HEK293 (cell line): ENCODE data around the gene OAS2.

Experiments used
- CTCF ChIA-PET: fragments of 350-600 bp; formaldehyde crosslinking; extraction: SDS; loops from one replicate; lab custom pipeline; 2021; ENCODE audit warnings: antibody characterized with exemption; lab: Yijun Ruan, JAX
- POLR2A ChIA-PET: fragments of 300-600 bp; formaldehyde crosslinking; extraction: SDS; loops from one replicate; lab custom pipeline; 2020; ENCODE audit warnings: antibody characterized with exemption, inconsistent platforms; lab: Yijun Ruan, JAX
- H3K27ac ChIP-seq: fragments of 200-500 bp; sonication (Bioruptor generic); 2 replicates; pipeline ENCODE4 v1.5.1; 2014; ENCODE audit warnings: low read depth, low read length, control low read depth, inconsistent platforms; ENCODE audit errors: extremely low read depth
- H3K36me3 ChIP-seq, 2 experiments: fragments of 200-500 bp in 1 of 2; sonication (Bioruptor generic) in 1 of 2; 1 replicate in 1 of 2; 2 replicates in 1 of 2; pipeline ENCODE4 v1.5.1; 2014 to 2017; ENCODE audit warnings: inconsistent platforms in 2 of 2, low read length in 2 of 2; ENCODE audit not compliant: control insufficient read depth in 2 of 2, insufficient read depth in 1 of 2
- H3K4me1 ChIP-seq: fragments of 200-500 bp; sonication (Bioruptor generic); 2 replicates; pipeline ENCODE4 v1.5.1; 2014; ENCODE audit warnings: mild to moderate bottlenecking, low read length, inconsistent platforms; ENCODE audit not compliant: control insufficient read depth, insufficient read depth
- H3K4me3 ChIP-seq: 2 replicates; pipeline ENCODE4 v1.5.1; 2011; ENCODE audit warnings: low read depth, mild to moderate bottlenecking, control low read depth, low read length, moderate library complexity
- H3K9me3 ChIP-seq: fragments of 200-500 bp; sonication (Bioruptor generic); 2 replicates; pipeline ENCODE4 v1.5.1; 2014; ENCODE audit warnings: low read depth, low read length, inconsistent platforms; ENCODE audit not compliant: control insufficient read depth, insufficient read depth
- HOXA7 ChIP-seq: sonication (generic); formaldehyde crosslinking; IDR thresholded peaks from 2 replicates; pipeline ENCODE4 v1.8.1; 2022; ENCODE audit warnings: missing genetic modification reagents, borderline replicate concordance
- KLF10 ChIP-seq: fragments of 450-650 bp; IDR thresholded peaks from 2 replicates; pipeline ENCODE4 v1.5.1; 2018; ENCODE audit warnings: missing biosample characterization, mild to moderate bottlenecking, missing genetic modification characterization
- SCRT1 ChIP-seq: fragments of 450-650 bp; formaldehyde crosslinking; IDR thresholded peaks from 2 replicates; pipeline ENCODE4 v1.5.1; 2016; ENCODE audit warnings: missing biosample characterization, missing genetic modification characterization, borderline replicate concordance
- ZEB2 ChIP-seq: fragments of 450-650 bp; formaldehyde crosslinking; IDR thresholded peaks from 2 replicates; pipeline ENCODE4 v1.5.1; 2016; ENCODE audit warnings: missing biosample characterization, missing genetic modification characterization
- ZFP69B ChIP-seq: fragments of 450-650 bp; formaldehyde crosslinking; IDR thresholded peaks from 2 replicates; pipeline ENCODE4 v1.5.1; 2016; ENCODE audit warnings: missing biosample characterization, missing genetic modification characterization
- ZNF10 ChIP-seq: fragments of 450-650 bp; formaldehyde crosslinking; IDR thresholded peaks from 2 replicates; pipeline ENCODE4 v1.5.1; 2017; ENCODE audit warnings: missing biosample characterization, missing genetic modification characterization
- ZNF132 ChIP-seq: fragments of 450-650 bp; formaldehyde crosslinking; IDR thresholded peaks from 2 replicates; pipeline ENCODE4 v1.5.1; 2017; ENCODE audit warnings: missing biosample characterization, missing genetic modification characterization, borderline replicate concordance
- ZNF184 ChIP-seq: fragments of 450-650 bp; IDR thresholded peaks from 2 replicates; pipeline ENCODE4 v1.5.1; 2018; ENCODE audit warnings: missing biosample characterization, mild to moderate bottlenecking, missing genetic modification characterization
- ZNF19 ChIP-seq: fragments of 450-650 bp; formaldehyde crosslinking; IDR thresholded peaks from 2 replicates; pipeline ENCODE4; 2016; ENCODE audit warnings: missing biosample characterization, missing genetic modification characterization, low read depth
- ZNF248 ChIP-seq: fragments of 450-650 bp; formaldehyde crosslinking; IDR thresholded peaks from 2 replicates; pipeline ENCODE4 v1.5.1; 2017; ENCODE audit warnings: missing biosample characterization, missing genetic modification characterization
- ZNF292 ChIP-seq: fragments of 450-650 bp; formaldehyde crosslinking; IDR thresholded peaks from 2 replicates; pipeline ENCODE4 v1.5.1; 2016; ENCODE audit warnings: low read depth, missing biosample characterization, missing genetic modification characterization, borderline replicate concordance
- ZNF335 ChIP-seq: fragments of 450-650 bp; formaldehyde crosslinking; conservative IDR thresholded peaks from 2 replicates; pipeline ENCODE4 v1.5.1; 2016; ENCODE audit warnings: missing biosample characterization, missing genetic modification characterization
- ZNF518A ChIP-seq: fragments of 450-650 bp; formaldehyde crosslinking; conservative IDR thresholded peaks from 2 replicates; pipeline ENCODE4 v1.5.1; 2016; ENCODE audit warnings: low read depth, missing biosample characterization, missing genetic modification characterization
- ZNF555 ChIP-seq: fragments of 450-650 bp; formaldehyde crosslinking; conservative IDR thresholded peaks from 2 replicates; pipeline ENCODE4 v1.5.1; 2017; ENCODE audit warnings: missing biosample characterization, mild to moderate bottlenecking, missing genetic modification characterization, inconsistent platforms
- ZNF626 ChIP-seq: fragments of 450-650 bp; sonication (Bioruptor Pico); formaldehyde crosslinking; IDR thresholded peaks from 2 replicates; pipeline ENCODE4 v1.5.1; 2018; ENCODE audit warnings: missing biosample characterization, missing genetic modification characterization, inconsistent platforms
- ZNF701 ChIP-seq: fragments of 450-650 bp; formaldehyde crosslinking; IDR thresholded peaks from 2 replicates; pipeline ENCODE4 v1.5.1; 2016; ENCODE audit warnings: missing biosample characterization, missing genetic modification characterization
- TF ChIP-seq, protein P1 (sequence below): fragments of 450-650 bp; formaldehyde crosslinking; optimal IDR thresholded peaks from 2 replicates; pipeline ENCODE3; 2016; ENCODE audit warnings: missing biosample characterization, mild to moderate bottlenecking, missing genetic modification characterization
- TF ChIP-seq, protein P2 (sequence below): fragments of 450-650 bp; formaldehyde crosslinking; IDR thresholded peaks from 2 replicates; pipeline ENCODE4 v1.5.1; 2016; ENCODE audit warnings: missing biosample characterization, missing genetic modification characterization, low read depth
- TF ChIP-seq, protein P3 (sequence below): fragments of 450-650 bp; formaldehyde crosslinking; IDR thresholded peaks from 2 replicates; pipeline ENCODE4 v1.5.1; 2017; ENCODE audit warnings: missing biosample characterization, missing genetic modification characterization
- TF ChIP-seq, protein P4 (sequence below): fragments of 450-650 bp; formaldehyde crosslinking; IDR thresholded peaks from 2 replicates; pipeline ENCODE4 v1.5.0; 2017; ENCODE audit warnings: missing biosample characterization, missing genetic modification characterization, borderline replicate concordance

Gene OAS2

DNA sequence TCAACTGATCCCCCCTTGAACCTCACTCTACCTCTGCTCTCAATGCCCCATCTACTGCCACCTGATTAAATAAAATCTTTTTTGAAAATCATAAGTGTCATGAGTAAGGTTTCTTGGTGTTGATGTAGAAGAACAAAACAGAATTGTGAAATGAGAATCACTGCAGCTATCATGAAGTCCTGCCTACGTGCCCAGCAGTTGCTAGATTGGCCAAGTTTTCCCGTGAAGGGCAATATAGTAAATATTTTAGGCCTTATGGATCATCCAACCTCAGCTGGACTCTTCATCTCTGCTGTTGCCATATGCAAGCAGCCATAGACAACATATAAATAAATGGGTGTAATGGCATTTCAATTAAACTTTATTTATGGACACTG, 45.2 kb upstream of the OAS2 start (continued):
- TF ChIP-seq ZFP69B (tag by site-specific recombination) = no peak
- no peak for TF ChIP-seq ZNF184 (tag by site-specific recombination)
- no peak for TF ChIP-seq SCRT1

DNA sequence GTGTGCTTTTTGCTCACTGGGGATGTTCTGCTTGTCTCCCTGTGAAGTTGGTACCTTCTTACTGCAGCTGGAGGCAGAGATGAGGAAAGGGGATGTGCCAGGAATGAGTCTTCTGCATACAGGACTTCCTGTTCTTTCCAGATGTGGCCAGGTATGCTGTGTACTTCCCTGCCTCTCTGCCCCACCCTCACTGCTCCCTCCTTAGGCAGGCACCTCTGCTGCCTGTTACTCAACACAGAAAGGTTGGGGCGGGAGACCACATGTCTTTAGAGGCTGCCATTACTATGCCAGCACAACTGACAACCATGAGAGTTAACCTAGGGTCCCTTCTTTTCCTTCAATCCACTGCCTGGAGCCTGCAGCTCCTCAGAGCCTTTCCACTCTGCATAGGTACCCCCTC, 42.1 kb upstream of the OAS2 start:
- no peak overlapping the region for H3K4me3 ChIP-seq
- no peaks in the 10 kb centered on the region for H3K9me3 ChIP-seq
- CTCF ChIA-PET = no interaction called here
- TF ChIP-seq ZNF248 (tag by site-specific recombination) (no peak), ZNF335 (tag by site-specific recombination) (peak; percentile 25; the same call in 1 of the 2 replicates), ZNF132 (tag by site-specific recombination) (no peak)
- TF ChIP-seq, protein P1, sequence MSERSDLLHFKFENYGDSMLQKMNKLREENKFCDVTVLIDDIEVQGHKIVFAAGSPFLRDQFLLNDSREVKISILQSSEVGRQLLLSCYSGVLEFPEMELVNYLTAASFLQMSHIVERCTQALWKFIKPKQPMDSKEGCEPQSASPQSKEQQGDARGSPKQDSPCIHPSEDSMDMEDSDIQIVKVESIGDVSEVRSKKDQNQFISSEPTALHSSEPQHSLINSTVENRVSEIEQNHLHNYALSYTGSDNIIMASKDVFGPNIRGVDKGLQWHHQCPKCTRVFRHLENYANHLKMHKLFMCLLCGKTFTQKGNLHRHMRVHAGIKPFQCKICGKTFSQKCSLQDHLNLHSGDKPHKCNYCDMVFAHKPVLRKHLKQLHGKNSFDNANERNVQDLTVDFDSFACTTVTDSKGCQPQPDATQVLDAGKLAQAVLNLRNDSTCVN = no peak
- TF ChIP-seq, all 188 proteins: peak for 1
- POLR2A ChIA-PET = no interaction called here
- Histone ChIP-seq H3K4me1 (0 out of 2 replicates have a peak, but pooled peaks cover 2% of the 10 kb centered on the region), H3K27ac (no peak overlapping the region), H3K36me3 (no peaks in the 10 kb centered on the region)

GRCh38 chr12:112936927-112937326, 41.4 kb upstream of the OAS2 start:
- CTCF ChIA-PET = no interaction called here
- TF ChIP-seq, protein P2, sequence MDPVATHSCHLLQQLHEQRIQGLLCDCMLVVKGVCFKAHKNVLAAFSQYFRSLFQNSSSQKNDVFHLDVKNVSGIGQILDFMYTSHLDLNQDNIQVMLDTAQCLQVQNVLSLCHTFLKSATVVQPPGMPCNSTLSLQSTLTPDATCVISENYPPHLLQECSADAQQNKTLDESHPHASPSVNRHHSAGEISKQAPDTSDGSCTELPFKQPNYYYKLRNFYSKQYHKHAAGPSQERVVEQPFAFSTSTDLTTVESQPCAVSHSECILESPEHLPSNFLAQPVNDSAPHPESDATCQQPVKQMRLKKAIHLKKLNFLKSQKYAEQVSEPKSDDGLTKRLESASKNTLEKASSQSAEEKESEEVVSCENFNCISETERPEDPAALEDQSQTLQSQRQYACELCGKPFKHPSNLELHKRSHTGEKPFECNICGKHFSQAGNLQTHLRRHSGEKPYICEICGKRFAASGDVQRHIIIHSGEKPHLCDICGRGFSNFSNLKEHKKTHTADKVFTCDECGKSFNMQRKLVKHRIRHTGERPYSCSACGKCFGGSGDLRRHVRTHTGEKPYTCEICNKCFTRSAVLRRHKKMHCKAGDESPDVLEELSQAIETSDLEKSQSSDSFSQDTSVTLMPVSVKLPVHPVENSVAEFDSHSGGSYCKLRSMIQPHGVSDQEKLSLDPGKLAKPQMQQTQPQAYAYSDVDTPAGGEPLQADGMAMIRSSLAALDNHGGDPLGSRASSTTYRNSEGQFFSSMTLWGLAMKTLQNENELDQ (tag by site-specific recombination) = no peak
- TF ChIP-seq, protein P3, sequence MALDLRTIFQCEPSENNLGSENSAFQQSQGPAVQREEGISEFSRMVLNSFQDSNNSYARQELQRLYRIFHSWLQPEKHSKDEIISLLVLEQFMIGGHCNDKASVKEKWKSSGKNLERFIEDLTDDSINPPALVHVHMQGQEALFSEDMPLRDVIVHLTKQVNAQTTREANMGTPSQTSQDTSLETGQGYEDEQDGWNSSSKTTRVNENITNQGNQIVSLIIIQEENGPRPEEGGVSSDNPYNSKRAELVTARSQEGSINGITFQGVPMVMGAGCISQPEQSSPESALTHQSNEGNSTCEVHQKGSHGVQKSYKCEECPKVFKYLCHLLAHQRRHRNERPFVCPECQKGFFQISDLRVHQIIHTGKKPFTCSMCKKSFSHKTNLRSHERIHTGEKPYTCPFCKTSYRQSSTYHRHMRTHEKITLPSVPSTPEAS = no peak
- TF ChIP-seq ZEB2 (tag by site-specific recombination) = no peak
- TF ChIP-seq, protein P4, sequence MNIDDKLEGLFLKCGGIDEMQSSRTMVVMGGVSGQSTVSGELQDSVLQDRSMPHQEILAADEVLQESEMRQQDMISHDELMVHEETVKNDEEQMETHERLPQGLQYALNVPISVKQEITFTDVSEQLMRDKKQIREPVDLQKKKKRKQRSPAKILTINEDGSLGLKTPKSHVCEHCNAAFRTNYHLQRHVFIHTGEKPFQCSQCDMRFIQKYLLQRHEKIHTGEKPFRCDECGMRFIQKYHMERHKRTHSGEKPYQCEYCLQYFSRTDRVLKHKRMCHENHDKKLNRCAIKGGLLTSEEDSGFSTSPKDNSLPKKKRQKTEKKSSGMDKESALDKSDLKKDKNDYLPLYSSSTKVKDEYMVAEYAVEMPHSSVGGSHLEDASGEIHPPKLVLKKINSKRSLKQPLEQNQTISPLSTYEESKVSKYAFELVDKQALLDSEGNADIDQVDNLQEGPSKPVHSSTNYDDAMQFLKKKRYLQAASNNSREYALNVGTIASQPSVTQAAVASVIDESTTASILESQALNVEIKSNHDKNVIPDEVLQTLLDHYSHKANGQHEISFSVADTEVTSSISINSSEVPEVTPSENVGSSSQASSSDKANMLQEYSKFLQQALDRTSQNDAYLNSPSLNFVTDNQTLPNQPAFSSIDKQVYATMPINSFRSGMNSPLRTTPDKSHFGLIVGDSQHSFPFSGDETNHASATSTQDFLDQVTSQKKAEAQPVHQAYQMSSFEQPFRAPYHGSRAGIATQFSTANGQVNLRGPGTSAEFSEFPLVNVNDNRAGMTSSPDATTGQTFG (tag by site-specific recombination) = no peak
- no peak for TF ChIP-seq ZNF626 (tag by site-specific recombination)
- TF ChIP-seq ZNF10 (tag by site-specific recombination) = no peak
- no peak for TF ChIP-seq HOXA7
- no peak for TF ChIP-seq ZNF701 (tag by site-specific recombination)
- TF ChIP-seq KLF10 (tag by site-specific recombination) = no peak
- no peak for TF ChIP-seq ZNF292
- no peak for TF ChIP-seq ZNF19 (tag by site-specific recombination)
- no peak for TF ChIP-seq ZNF555 (tag by site-specific recombination)
- TF ChIP-seq ZNF518A (tag by site-specific recombination) = no peak
- TF ChIP-seq, all 188 proteins: peak for 0
- Histone ChIP-seq H3K27ac (no peak overlapping the region), H3K4me1 (0 out of 2 replicates have a peak, but pooled peaks cover 2% of the 10 kb centered on the region), H3K4me3 (no peak overlapping the region), H3K36me3 (no peaks in the 10 kb centered on the region), H3K9me3 (no peaks in the 10 kb centered on the region)
- POLR2A ChIA-PET = no interaction called here
